DLD1 (cell line): ENCODE results near the gene TOPBP1.
"Not testable (repeated sequence)": the region's sequence is repeated elsewhere in the genome, so short reads cannot be mapped to it uniquely, and the experiment has no call there.

Experiments
- in situ Hi-C: cut with HindIII; loops from 2 replicates; pipeline ENCODE4 v1.10.0; 2017; ENCODE audit warnings: low sequenced_read_pairs

The TOPBP1 gene

GRCh38 chr3:133661454-133662277, at the start of gene TOPBP1:
Gene TOPBP1, minus strand, starts transcription at chr3:133661941. Its CDS starts 814 bp downstream, at chr3:133661127.
- in situ Hi-C loops, result no loop called here

- in situ Hi-C loops, result no loop called here
Measured at GRCh38 chr3:133711013-133711412, 49.3 kb upstream of the TOPBP1 start.

- in situ Hi-C loops, result no loop called here
Measured at GRCh38 chr3:133709139-133709750, 47.5 kb upstream of the TOPBP1 start.

GRCh38 chr3:133706033-133706432, 44.3 kb upstream of the TOPBP1 start:
- in situ Hi-C loops, result no loop called here

- in situ Hi-C loops, result no loop called here
Measured at GRCh38 chr3:133703915-133704314, 42.2 kb upstream of the TOPBP1 start.

- in situ Hi-C loops, result no loop called here
Measured at GRCh38 chr3:133701435-133702358, 40.0 kb upstream of the TOPBP1 start.

GRCh38 chr3:133700351-133700750, 38.6 kb upstream of the TOPBP1 start:
- in situ Hi-C loops, result no loop called here

GRCh38 chr3:133699903-133700302, 38.2 kb upstream of the TOPBP1 start:
- in situ Hi-C loops, result no loop called here

- in situ Hi-C loops, result no loop called here
Measured at GRCh38 chr3:133699467-133699866, 37.7 kb upstream of the TOPBP1 start.

- in situ Hi-C loops, result no loop called here
Measured at GRCh38 chr3:133697960-133698359, 36.2 kb upstream of the TOPBP1 start.

GRCh38 chr3:133695560-133696171, 33.9 kb upstream of the TOPBP1 start:
- in situ Hi-C loops, result no loop called here

GRCh38 chr3:133694288-133695268, 32.8 kb upstream of the TOPBP1 start:
- in situ Hi-C loops, result no loop called here

- in situ Hi-C loops, result no loop called here
Measured at GRCh38 chr3:133693821-133694220, 32.1 kb upstream of the TOPBP1 start.

- in situ Hi-C loops, result no loop called here
Measured at GRCh38 chr3:133692759-133693158, 31.0 kb upstream of the TOPBP1 start.

GRCh38 chr3:133691273-133692107, 29.7 kb upstream of the TOPBP1 start:
- in situ Hi-C loops, result no loop called here

- in situ Hi-C loops, result not testable (repeated sequence)
Measured at GRCh38 chr3:133677993-133678392, 16.3 kb upstream of the TOPBP1 start.

- in situ Hi-C loops, result no loop called here
Measured at GRCh38 chr3:133676336-133677118, 14.8 kb upstream of the TOPBP1 start.
